ENCODE data around the gene FGFBP3.

Gene FGFBP3

DNA sequence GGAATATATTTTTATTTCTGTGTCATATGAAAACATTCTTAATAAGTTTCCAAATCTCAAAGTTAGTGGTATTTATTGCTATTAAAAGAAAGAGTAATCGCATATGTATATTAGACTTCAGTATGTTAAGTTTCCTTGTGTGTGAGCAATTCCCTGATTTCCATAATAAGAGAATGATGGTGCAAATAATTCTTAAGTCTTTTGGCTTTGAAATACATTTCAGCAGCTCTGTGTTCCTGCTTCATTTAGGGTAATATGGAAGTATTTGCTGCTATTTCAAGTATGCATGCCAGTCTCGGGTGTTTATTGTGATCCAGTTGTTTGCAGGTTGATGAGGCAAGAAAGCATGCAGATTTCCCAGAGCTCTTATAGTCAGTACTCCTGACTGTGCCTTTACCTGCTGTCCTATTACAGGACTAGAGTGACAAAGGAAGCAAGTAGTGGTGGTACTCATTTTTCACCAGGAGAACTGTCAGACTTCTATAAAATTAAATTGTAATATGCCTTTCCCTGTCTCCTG lies 43.7 kb downstream of the FGFBP3 start:
- Histone ChIP-seq H3K4me3 (ENCODE audit: low read length) (no peak overlapping the region), H3K27me3 (ENCODE audit: control insufficient read depth, insufficient read depth, low read length) (no peaks in the 10 kb centered on the region), H3K4me1 (ENCODE audit: control insufficient read depth, insufficient read depth, low read length) (no peaks in the 10 kb centered on the region), H3K9ac (ENCODE audit: low read length) (no peak overlapping the region), H3K36me3 (ENCODE audit: control insufficient read depth, insufficient read depth, low read length) (peaks cover 6% of the 10 kb centered on the region), H3K27ac (ENCODE audit: low read depth, low read length) (no peak overlapping the region)

DNA sequence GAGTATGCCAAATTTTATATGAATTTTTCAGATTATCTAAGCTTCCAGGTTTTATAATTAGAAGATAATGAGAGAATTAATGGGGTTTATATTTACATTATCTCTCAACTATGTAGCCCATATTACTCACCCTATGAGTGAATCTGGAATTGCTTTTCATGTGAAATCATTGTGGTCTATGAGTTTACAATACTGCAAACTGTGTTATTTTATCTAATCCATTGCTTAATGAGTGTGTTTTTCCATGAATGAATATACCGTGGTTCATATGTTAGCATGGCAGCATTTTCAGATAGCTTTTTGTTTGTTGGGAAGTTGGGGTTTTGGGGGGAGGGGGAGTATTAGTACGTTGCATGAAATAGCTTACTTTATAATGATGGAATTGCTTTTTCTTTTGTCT lies 44.5 kb downstream of the FGFBP3 start:
- Histone ChIP-seq H3K27ac (ENCODE audit: low read depth, low read length) (no peak overlapping the region), H3K36me3 (ENCODE audit: control insufficient read depth, insufficient read depth, low read length) (peaks cover 7% of the 10 kb centered on the region)

DNA sequence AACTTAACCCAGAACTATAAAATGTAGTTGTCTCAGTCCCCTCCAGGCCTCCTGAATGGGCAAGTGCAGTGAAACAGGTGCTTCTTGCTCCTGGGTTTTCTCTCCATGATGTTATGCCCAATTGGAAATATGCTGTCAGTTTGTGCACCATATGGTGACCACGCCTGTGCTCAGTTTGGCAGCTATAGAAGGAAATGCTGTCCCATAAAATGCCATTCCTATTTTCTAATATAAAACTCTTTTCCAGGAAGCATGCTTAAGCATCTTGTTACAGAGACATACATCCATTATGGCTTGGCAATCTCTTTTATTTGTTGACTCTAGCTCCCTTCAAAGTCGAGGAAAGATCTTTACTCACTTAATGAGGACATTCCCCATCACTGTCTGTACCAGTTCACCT lies 45.2 kb downstream of the FGFBP3 start:
- H3K27ac ChIP-seq (ENCODE audit: low read depth, low read length), result no peak overlapping the region
- no peaks in the 10 kb centered on the region for H3K4me1 ChIP-seq (ENCODE audit: control insufficient read depth, insufficient read depth, low read length)
- H3K36me3 ChIP-seq (ENCODE audit: control insufficient read depth, insufficient read depth, low read length), result peaks cover 11% of the 10 kb centered on the region
- H3K27me3 ChIP-seq (ENCODE audit: control insufficient read depth, insufficient read depth, low read length), result no peaks in the 10 kb centered on the region
- no peak overlapping the region for H3K4me3 ChIP-seq (ENCODE audit: low read length)
- no peak overlapping the region for H3K9ac ChIP-seq (ENCODE audit: low read length)

More for the DNA sequence above, 44.5 kb downstream of the FGFBP3 start:
- H3K4me1 ChIP-seq (ENCODE audit: control insufficient read depth, insufficient read depth, low read length), result no peaks in the 10 kb centered on the region
- H3K4me3 ChIP-seq (ENCODE audit: low read length), result no peak overlapping the region
- H3K9ac ChIP-seq (ENCODE audit: low read length), result no peak overlapping the region
- H3K27me3 ChIP-seq (ENCODE audit: control insufficient read depth, insufficient read depth, low read length), result no peaks in the 10 kb centered on the region

DNA sequence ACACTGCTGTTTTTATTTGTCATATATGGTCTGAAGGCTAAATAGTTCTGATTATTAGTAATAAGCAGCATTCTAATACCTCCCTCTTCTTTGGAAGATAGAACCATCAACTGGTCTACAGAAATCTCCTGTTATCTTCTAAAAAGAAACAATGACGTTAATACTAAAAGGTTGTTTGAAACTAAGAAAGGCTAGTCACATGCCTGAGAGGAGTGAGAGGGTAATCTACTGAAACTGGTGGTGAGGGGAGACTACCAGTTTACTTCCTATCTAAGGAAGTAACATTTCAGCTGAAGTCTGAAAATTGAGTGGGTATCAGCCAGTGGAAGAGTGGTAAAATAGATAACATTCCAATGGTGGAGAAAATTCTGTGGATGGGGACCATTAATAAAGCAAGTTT lies 48.4 kb downstream of the FGFBP3 start:
- Histone ChIP-seq H3K27ac (ENCODE audit: low read depth, low read length) (no peak overlapping the region), H3K4me1 (ENCODE audit: control insufficient read depth, insufficient read depth, low read length) (no peaks in the 10 kb centered on the region), H3K27me3 (ENCODE audit: control insufficient read depth, insufficient read depth, low read length) (no peaks in the 10 kb centered on the region), H3K36me3 (ENCODE audit: control insufficient read depth, insufficient read depth, low read length) (peaks cover 11% of the 10 kb centered on the region), H3K4me3 (ENCODE audit: low read length) (no peak overlapping the region), H3K9ac (ENCODE audit: low read length) (no peak overlapping the region)

- H3K9ac ChIP-seq (ENCODE audit: low read length), result no peak overlapping the region
- H3K27me3 ChIP-seq (ENCODE audit: control insufficient read depth, insufficient read depth, low read length), result no peaks in the 10 kb centered on the region
- H3K27ac ChIP-seq (ENCODE audit: low read depth, low read length), result no peak overlapping the region
- H3K36me3 ChIP-seq (ENCODE audit: control insufficient read depth, insufficient read depth, low read length), result peaks cover 12% of the 10 kb centered on the region
- no peaks in the 10 kb centered on the region for H3K4me1 ChIP-seq (ENCODE audit: control insufficient read depth, insufficient read depth, low read length)
- H3K4me3 ChIP-seq (ENCODE audit: low read length), result no peak overlapping the region
Observed at GRCh38 chr10:91856637-91857036, 52.6 kb downstream of the FGFBP3 start.
